Gastroesophageal sphincter (tissue), 4 donors: ENCODE data around the gene RPAP2. TPM values are rescaled to one million over a fixed set of nuclear protein-coding genes. Genes with fewer than 3 reads are reported as not detected.
"Not testable (repeated sequence)": the region's sequence is repeated elsewhere in the genome, so short reads cannot be mapped to it uniquely, and the experiment has no call there.

Experiments
- ATAC-seq: fragments of 150-250 bp; one replicate; pipeline ENCODE4 v1.9.1; 2016; ENCODE audit warnings: mild to moderate bottlenecking, moderate library complexity
- H3K27ac ChIP-seq, 4 donors: fragments of 200-600 bp; sonication (generic) in 3 of 4; 1 replicate in 3 of 4; 2 replicates in 1 of 4; pipeline ENCODE4 v1.5.1; 2016 to 2019
- H3K27me3 ChIP-seq: fragments of 200-600 bp; sonication (generic); one replicate; pipeline ENCODE4 v1.5.1; 2019
- H3K36me3 ChIP-seq, 2 donors: fragments of 200-600 bp; sonication (generic); one replicate each; pipeline ENCODE4 v1.5.1; 2019; ENCODE audit warnings: control low read depth in 1 of 2
- H3K4me1 ChIP-seq, 3 donors: fragments of 200-600 bp; sonication (generic); 1 replicate in 2 of 3; 2 replicates in 1 of 3; pipeline ENCODE4 v1.5.1; 2016 to 2019; ENCODE audit warnings: control low read depth in 2 of 3
- H3K4me3 ChIP-seq, 2 donors: fragments of 200-600 bp; sonication (generic); one replicate each; pipeline ENCODE4 v1.5.1; 2019; ENCODE audit warnings: mild to moderate bottlenecking in 1 of 2, moderate library complexity in 1 of 2
- H3K9me3 ChIP-seq, 3 donors: fragments of 200-600 bp; sonication (generic); one replicate each; pipeline ENCODE4 v1.5.1; 2017 to 2019; ENCODE audit warnings: control low read depth in 2 of 3
- CTCF ChIP-seq, 4 experiments: fragments of 200-600 bp in 2 of 4; fragments of 450-650 bp in 2 of 4; sonication (generic) in 1 of 4; IDR thresholded peaks; one replicate each; pipeline ENCODE4 v1.5.1; 2017 to 2019; ENCODE audit warnings: antibody characterized with exemption in 4 of 4, mild to moderate bottlenecking in 2 of 4, moderate library complexity in 2 of 4
- EP300 ChIP-seq: sonication (generic); formaldehyde crosslinking; IDR thresholded peaks from one replicate; pipeline ENCODE4 v1.6.1; 2017; ENCODE audit warnings: antibody characterized with exemption, mild to moderate bottlenecking
- POLR2A ChIP-seq, 2 donors: fragments of 450-650 bp; IDR thresholded peaks; one replicate each; pipeline ENCODE4 v1.6.1; 2017; ENCODE audit warnings: antibody characterized with exemption in 2 of 2, mild to moderate bottlenecking in 2 of 2, moderate library complexity in 1 of 2
- POLR2AphosphoS5 ChIP-seq: sonication (generic); formaldehyde crosslinking; IDR thresholded peaks from one replicate; pipeline ENCODE4 v1.6.1; 2017; ENCODE audit warnings: antibody characterized with exemption
- WGBS, 2 donors: methylation state at CpG; one replicate each; pipeline ENCODE4 v1.1.5; 2018; ENCODE audit warnings: low coverage in 1 of 2; 5-methylcytosine and 5-hydroxymethylcytosine counted together
- total RNA-seq, 4 donors: library from RNA; depleted of rRNA; stranded (reverse); fragments of >200 nt; gene quantifications; one replicate each; pipeline ENCODE4 v1.1.0, GENCODE V29; 2016

RPAP2 gene
- total RNA-seq, 4 donors from 2014 or later = 16.8 to 31.8 (median 18.8) TPM

- TF ChIP-seq POLR2A (IDR thresholded peaks at IDR 0.05) (no peak), EP300 (no peak), CTCF (IDR thresholded peaks at IDR 0.05) (no peak)
- no peak overlapping the region for H3K4me3 ChIP-seq
- no peaks in the 10 kb centered on the region for H3K27me3 ChIP-seq
- no peak for ATAC-seq
- H3K4me1 ChIP-seq = no peaks in the 10 kb centered on the region
- H3K27ac ChIP-seq = no peak overlapping the region
- H3K9me3 ChIP-seq = no peaks in the 10 kb centered on the region
- peaks cover 0 to 36% of the 10 kb centered on the region in 2 donors for H3K36me3 ChIP-seq
- 76 to 80% methylated on average over 1 to 2 of the region's 2 CpGs for WGBS, 2 donors
Measured at GRCh38 chr1:92376345-92376744, 77.5 kb downstream of the RPAP2 start.

- not testable (repeated sequence) for H3K27me3 ChIP-seq, H3K9me3 ChIP-seq, ATAC-seq, H3K4me1 ChIP-seq, H3K27ac ChIP-seq, H3K4me3 ChIP-seq
- H3K36me3 ChIP-seq = peaks cover 0 to 32% of the 10 kb centered on the region in 2 donors
- 95 to 97% methylated on average over 4 of the region's 4 CpGs for WGBS, 2 donors
Measured at GRCh38 chr1:92377991-92378390, 79.1 kb downstream of the RPAP2 start.

- TF ChIP-seq EP300 (no peak), POLR2AphosphoS5 (no peak), POLR2A (IDR thresholded peaks at IDR 0.05) (no peak), CTCF (IDR thresholded peaks at IDR 0.05) (no peak)
- ATAC-seq = no peak
- 87% methylated on average over 2 of the region's 2 CpGs; no CpG with 5 or more reads in 1 of the 2 donors for WGBS, 2 donors
- H3K4me1 ChIP-seq = no peaks in the 10 kb centered on the region
- no peak overlapping the region for H3K4me3 ChIP-seq
- H3K27ac ChIP-seq = no peak overlapping the region
- no peaks in the 10 kb centered on the region for H3K27me3 ChIP-seq
- peaks cover 0 to 49% of the 10 kb centered on the region in 2 donors for H3K36me3 ChIP-seq
- H3K9me3 ChIP-seq = peaks cover 0 to 22% (median 0%) of the 10 kb centered on the region in 3 donors
Measured at GRCh38 chr1:92380867-92381266, 82.0 kb downstream of the RPAP2 start.

GRCh38 chr1:92393966-92394365, 95.1 kb downstream of the RPAP2 start:
- not testable (repeated sequence) for H3K27ac ChIP-seq, H3K27me3 ChIP-seq

GRCh38 chr1:92398519-92398918, 99.7 kb downstream of the RPAP2 start:
- no peak for ATAC-seq
- no peak overlapping the region for H3K4me3 ChIP-seq
- TF ChIP-seq EP300 = no peak
- TF ChIP-seq POLR2A (IDR thresholded peaks at IDR 0.05) = no peak
- TF ChIP-seq POLR2AphosphoS5 = no peak
- TF ChIP-seq CTCF (IDR thresholded peaks at IDR 0.05) = no peak
- 90 to 94% methylated on average over 2 of the region's 2 CpGs for WGBS, 2 donors
- H3K36me3 ChIP-seq = no peaks in the 10 kb centered on the region
- no peak overlapping the region for H3K27ac ChIP-seq
- peaks cover 0 to 29% (median 0%) of the 10 kb centered on the region in 3 donors for H3K9me3 ChIP-seq
- H3K4me1 ChIP-seq = no peaks in the 10 kb centered on the region
- H3K27me3 ChIP-seq = no peaks in the 10 kb centered on the region

More at GRCh38 chr1:92393966-92394365, 95.1 kb downstream of the RPAP2 start:
- not testable (repeated sequence) for ATAC-seq, H3K36me3 ChIP-seq, H3K4me1 ChIP-seq, H3K4me3 ChIP-seq
- peaks cover 0 to 46% (median 0%) of the 10 kb centered on the region in 3 donors for H3K9me3 ChIP-seq
- 77 to 79% methylated on average over 4 of the region's 4 CpGs for WGBS, 2 donors

GRCh38 chr1:92399076-92399475, 100.2 kb downstream of the RPAP2 start:
- no peak for ATAC-seq

More at GRCh38 chr1:92399076-92399475, 100.2 kb downstream of the RPAP2 start:
- no peak overlapping the region for H3K4me3 ChIP-seq
- no peaks in the 10 kb centered on the region for H3K4me1 ChIP-seq
- H3K36me3 ChIP-seq = no peaks in the 10 kb centered on the region
- H3K27me3 ChIP-seq = no peaks in the 10 kb centered on the region
- peaks cover 0 to 28% (median 0%) of the 10 kb centered on the region in 3 donors for H3K9me3 ChIP-seq
- H3K27ac ChIP-seq = no peak overlapping the region
- TF ChIP-seq EP300 (no peak), POLR2A (IDR thresholded peaks at IDR 0.05) (no peak), POLR2AphosphoS5 (no peak), CTCF (IDR thresholded peaks at IDR 0.05) (no peak)
